Hematopoietic multipotent progenitor cell treated with erythropoietin and hydrocortisone succinate and interleukin-3 and kit ligand, for 4 days (in vitro differentiated cells): Measurements from ENCODE around the gene POU2F1.
A peak's percentile ranks its signal among the peaks of the same experiment; 100 is the strongest.

ENCODE experiments used
- DNase-seq: peaks from one replicate; pipeline ENCODE4 v3.0.0-alpha.2; 2015

Gene POU2F1

DNA sequence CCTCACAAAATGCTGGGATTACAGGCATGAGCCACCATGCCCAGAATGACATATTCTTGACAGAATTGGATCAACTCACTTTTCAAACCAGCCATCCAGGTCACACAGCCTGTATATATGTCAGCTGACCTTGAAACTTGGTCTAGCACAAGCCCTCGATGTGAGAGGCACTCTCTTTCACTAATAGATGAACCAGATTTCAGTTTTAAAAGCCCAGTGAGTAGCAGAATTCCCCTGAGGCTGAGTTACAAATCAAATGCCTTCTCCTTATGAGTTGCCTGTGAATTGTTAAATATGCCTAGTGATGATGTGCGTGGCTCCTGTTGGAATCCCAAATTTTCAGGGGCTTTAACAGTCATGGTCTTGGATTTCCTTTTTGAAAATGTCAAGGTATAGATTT is 208.9 kb downstream of the POU2F1 start:
- no peak for DNase-seq

- DNase-seq: no peak
Measured at GRCh38 chr1:167430134-167430848, 209.6 kb downstream of the POU2F1 start.

DNA sequence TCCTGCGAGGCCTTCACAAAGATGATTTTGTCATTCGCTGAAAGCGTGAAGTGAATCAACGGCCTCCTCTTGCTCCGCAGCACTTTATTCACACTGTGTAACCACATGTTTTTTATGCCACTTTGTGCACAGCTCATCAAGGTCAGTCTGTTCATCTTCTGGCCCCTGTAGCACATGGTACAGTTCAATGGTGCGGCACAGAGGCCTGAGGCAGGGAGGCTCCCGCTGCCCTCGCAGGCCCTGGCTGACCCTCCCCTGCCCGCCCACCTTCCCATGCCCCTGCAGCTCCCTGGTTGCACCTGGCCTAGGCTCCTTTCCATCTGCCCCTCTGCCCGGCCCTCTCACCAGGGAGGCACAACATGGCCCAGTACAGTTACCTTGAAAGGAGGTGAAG is 210.2 kb downstream of the POU2F1 start:
- DNase-seq: no peak

DNA sequence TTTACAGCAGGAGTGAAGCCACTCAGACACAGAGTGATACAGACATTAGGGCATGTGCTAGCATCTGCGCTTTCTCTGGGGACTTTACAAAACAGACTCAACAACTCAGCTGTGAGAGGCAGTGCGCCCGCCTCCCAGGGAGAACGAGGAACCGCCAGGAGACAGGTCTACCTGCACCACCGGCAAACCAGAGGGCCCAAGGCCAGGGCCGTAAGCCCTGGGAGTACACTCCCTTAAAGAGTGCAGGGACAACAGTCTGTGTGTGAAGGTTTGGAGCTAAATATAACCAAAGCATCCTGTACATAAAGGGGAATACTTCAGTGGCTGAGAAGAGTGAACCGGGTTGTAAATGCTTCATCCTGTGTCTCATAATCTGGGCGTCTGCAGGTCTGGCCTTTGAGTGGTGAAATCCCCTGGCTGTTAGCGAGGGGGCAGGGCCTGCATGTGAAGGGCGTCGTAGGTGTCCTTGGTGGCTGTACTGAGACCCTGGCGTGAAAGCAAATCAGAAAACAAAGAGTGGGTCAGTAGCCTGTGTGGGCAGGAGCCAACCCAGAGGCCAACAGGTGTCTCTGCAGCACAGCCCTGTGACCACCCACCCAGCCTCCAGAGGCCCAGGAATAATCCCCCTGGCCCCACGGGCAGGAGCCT is 210.7 kb downstream of the POU2F1 start:
- no peak for DNase-seq

DNA sequence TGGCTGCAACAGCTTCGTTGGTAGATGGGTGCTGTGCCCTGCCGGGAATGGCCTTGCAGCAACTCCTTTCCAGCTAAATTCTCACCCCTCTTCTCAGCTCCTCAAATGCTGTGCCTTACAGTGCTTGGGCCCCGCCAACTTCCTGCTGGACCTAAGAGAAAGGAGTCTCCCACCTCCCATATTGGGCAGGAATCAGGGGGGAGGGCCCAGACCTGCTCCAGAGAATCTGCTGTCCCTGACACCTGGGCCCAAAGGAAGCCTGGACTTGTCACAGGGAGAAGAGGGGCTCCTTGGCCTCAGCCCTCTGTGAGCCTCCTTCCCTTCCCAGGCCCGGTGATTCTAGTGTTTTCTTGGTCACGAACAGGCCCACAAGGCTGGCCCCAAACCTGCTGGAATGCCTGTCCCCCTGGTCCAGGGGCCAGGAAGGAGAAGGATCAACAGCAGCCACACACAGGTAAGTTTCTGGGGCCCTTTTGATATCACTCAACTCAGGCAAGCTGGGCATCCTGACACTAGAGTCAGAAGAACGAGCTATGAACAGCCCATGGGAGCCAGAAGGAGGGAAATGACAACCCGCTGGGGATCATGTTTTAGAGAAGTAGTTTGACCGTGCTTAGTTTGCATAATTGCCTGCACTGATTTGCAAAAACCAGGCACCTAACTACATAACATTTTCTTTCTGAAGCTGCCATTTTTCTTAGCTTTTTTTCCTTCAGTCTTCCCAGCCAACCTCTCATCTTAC is 211.4 kb downstream of the POU2F1 start:
- DNase-seq: no peak

DNA sequence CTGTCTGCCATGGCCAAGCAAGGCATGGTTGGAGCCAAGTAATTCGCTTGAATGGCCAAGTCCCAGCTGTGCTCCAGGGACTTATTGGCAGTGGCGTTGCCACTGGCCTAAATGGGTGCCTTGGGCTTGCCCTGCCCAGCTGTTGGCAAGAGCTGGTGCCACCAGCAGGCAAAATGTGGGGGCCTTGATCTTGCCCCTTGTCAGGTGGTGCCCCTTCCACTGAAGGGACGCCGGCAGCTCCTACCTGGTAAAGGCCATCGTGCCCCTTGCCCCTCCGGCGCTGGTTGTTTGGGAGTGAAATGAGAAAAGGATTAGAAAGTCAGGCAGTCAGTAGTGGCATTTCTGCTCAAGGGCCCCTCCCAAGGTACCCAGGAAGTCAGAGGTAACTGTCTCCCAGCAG is 212.1 kb downstream of the POU2F1 start:
- DNase-seq: no peak

DNA sequence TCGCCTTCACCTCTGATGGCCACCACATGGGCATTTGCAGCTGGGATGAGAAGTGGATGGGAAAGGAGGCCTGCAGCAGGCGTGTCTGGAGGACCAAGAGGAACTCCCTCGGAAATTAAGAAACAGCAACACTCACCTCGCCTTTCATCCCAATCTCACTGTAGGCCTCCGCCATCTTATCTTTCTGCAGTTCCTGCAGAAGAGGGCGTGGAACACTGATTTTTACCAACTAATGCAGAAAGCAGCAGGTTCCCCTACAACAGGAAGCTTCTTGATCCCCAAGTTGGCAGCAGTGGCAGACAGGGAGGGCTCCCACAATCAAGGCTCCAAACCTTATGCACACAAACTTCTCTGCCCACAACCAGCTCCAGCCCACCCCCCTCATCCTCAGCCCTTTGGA is 213.2 kb downstream of the POU2F1 start:
- DNase-seq: no peak

- no peak for DNase-seq
Measured at GRCh38 chr1:167434306-167434705, 213.6 kb downstream of the POU2F1 start.

DNA sequence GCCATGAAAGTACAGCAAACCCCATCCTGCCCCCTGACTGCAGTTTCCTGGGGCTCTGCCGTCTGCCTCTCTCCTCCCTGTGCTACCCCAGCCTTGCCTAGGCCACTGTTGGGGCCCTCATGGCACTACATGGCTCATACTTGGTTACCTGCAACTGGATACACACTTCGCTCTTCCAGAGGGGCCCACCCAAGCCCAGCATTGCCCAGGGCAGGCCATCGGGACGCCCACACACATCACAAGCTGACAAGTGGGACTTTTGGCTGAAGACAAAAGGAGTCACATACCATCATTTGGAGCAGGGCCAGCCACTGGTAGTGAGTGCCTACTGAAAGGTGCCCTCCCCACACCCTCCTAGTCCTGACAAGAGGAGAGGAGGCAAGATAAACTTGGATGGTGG is 214.8 kb downstream of the POU2F1 start:
- DNase-seq: no peak

DNA sequence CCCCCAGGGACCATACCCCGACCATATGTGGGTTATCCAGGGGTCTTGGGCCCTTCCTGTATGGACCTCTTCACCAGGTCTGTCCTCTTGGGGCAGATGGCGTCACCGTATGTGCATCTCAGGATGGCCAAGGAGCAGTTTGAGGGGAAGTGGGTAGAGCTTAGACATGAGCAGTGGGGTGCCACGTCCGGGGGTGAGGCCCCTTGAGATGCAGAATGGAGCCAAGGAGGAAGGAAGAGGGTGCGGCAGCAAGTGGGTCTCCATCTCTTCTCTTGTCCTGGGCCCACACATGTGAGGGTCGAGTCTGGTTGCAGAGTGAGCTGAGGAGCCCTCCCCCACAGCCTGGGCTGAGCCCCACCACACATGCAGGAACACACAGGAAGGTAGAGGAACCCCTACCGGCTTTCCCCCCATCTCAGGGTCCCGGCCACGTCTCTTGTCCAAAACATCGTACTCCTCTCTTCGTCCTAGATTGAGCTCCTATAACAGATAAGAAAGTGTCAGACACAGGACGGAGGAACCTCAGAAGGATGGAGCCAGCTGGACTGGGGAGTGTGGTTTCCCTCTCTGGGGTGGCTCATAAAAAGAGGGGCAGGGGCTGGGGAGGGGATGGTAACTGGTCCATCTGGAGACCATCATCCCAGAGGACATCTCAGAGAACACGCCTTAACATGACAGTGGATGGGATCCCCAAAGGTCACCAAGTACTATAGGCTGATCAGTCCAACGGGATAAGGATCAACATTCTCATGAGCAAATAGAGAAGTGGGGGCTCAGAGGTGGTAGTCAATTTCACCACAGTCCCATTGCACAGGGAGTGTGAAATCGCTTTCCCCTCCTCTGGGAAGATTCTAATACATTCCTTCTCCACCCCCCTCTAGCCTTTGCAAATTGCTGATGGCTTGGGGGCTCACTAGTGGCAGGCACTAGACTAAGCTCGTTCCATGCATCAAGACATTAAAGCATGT is 217.8 kb downstream of the POU2F1 start:
- DNase-seq: no peak

DNA sequence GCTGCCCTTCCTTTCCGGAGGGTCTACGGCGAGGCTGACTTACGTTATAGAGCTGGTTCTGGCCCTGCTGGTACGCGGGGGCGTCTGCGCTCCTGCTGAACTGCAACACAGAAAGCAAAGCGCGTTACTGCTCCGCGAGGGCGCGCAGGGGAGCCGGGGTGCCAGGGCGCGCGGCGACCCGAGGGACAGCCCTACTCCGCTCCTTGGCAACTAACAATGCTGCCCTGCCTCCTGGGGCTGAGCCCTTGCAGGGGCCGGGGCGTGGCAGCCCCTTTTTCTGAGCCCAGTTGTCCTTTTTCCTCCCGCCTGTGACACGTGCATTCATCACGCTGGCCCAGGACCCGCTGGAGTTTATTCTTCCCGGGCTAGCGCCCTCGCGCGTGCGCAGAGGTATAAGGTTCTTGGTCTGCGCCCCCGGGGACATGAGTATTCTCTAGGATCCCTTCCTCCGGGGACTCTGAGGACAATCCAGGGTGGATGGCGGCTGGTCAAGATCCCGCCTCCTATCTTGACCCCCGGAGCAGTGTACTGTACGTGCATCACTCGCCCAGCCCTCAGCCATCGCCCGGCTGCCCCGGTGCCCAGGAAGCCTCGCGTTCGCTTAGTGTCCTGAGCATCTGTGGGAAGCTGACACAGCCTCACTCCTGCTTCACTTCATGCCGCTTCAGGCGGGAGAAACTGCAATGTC is 218.8 kb downstream of the POU2F1 start:
- DNase-seq: peak; percentile 76

- no peak for DNase-seq
Measured at GRCh38 chr1:167440345-167440744, 219.7 kb downstream of the POU2F1 start.

GRCh38 chr1:167440776-167441175 is 220.1 kb downstream of the POU2F1 start:
- no peak for DNase-seq

GRCh38 chr1:167441222-167441621 is 220.5 kb downstream of the POU2F1 start:
- DNase-seq: no peak

GRCh38 chr1:167442142-167442848 is 221.6 kb downstream of the POU2F1 start:
- DNase-seq: peak; percentile 94

- no peak for DNase-seq
Measured at GRCh38 chr1:167442854-167443565, 222.3 kb downstream of the POU2F1 start.

- no peak for DNase-seq
Measured at GRCh38 chr1:167443757-167444156, 223.1 kb downstream of the POU2F1 start.

GRCh38 chr1:167446966-167447365 is 226.3 kb downstream of the POU2F1 start:
- peak; percentile 34 for DNase-seq

GRCh38 chr1:167447521-167448136 is 226.9 kb downstream of the POU2F1 start:
- DNase-seq: peak; percentile 90

- no peak for DNase-seq
Measured at GRCh38 chr1:167450843-167451242, 230.2 kb downstream of the POU2F1 start.
